Measurements from ENCODE around the gene MED13L.

MED13L gene

GRCh38 chr12:116259800-116260577, 17.5 kb downstream of the MED13L start:
- no peak for TF ChIP-seq CTCF (IDR thresholded peaks at IDR 0.05)
- TF ChIP-seq ZFX (IDR thresholded peaks at IDR 0.05; ENCODE audit: borderline replicate concordance), result no peak
- H3K27ac ChIP-seq, result no peak overlapping the region

- H3K27ac ChIP-seq, result peak overlapping the region; percentile 44
- TF ChIP-seq ZFX (IDR thresholded peaks at IDR 0.05; ENCODE audit: borderline replicate concordance) (no peak), CTCF (IDR thresholded peaks at IDR 0.05) (no peak)
Observed at GRCh38 chr12:116257826-116258225, 19.7 kb downstream of the MED13L start.

- H3K27ac ChIP-seq, result peak overlapping the region; percentile 44
- TF ChIP-seq CTCF (IDR thresholded peaks at IDR 0.05), result no peak
- TF ChIP-seq ZFX (IDR thresholded peaks at IDR 0.05; ENCODE audit: borderline replicate concordance), result no peak
Observed at GRCh38 chr12:116257215-116257614, 20.3 kb downstream of the MED13L start.

- TF ChIP-seq CTCF (IDR thresholded peaks at IDR 0.05) (no peak), ZFX (IDR thresholded peaks at IDR 0.05; ENCODE audit: borderline replicate concordance) (no peak)
Observed at GRCh38 chr12:116249938-116250337, 27.6 kb downstream of the MED13L start.

GRCh38 chr12:116248930-116249329, 28.6 kb downstream of the MED13L start:
- H3K27ac ChIP-seq, result no peak overlapping the region
- no peak for TF ChIP-seq CTCF (IDR thresholded peaks at IDR 0.05)
- no peak for TF ChIP-seq ZFX (IDR thresholded peaks at IDR 0.05; ENCODE audit: borderline replicate concordance)

More at GRCh38 chr12:116249938-116250337, 27.6 kb downstream of the MED13L start:
- no peak overlapping the region for H3K27ac ChIP-seq

- no peak overlapping the region for H3K27ac ChIP-seq
Observed at GRCh38 chr12:116248433-116248832, 29.1 kb downstream of the MED13L start.

More at GRCh38 chr12:116248433-116248832, 29.1 kb downstream of the MED13L start:
- no peak for TF ChIP-seq CTCF (IDR thresholded peaks at IDR 0.05)
- TF ChIP-seq ZFX (IDR thresholded peaks at IDR 0.05; ENCODE audit: borderline replicate concordance), result no peak

All from 22Rv1 (cell line).